Measurements from ENCODE around the gene MCF2L.

Gene MCF2L

DNA sequence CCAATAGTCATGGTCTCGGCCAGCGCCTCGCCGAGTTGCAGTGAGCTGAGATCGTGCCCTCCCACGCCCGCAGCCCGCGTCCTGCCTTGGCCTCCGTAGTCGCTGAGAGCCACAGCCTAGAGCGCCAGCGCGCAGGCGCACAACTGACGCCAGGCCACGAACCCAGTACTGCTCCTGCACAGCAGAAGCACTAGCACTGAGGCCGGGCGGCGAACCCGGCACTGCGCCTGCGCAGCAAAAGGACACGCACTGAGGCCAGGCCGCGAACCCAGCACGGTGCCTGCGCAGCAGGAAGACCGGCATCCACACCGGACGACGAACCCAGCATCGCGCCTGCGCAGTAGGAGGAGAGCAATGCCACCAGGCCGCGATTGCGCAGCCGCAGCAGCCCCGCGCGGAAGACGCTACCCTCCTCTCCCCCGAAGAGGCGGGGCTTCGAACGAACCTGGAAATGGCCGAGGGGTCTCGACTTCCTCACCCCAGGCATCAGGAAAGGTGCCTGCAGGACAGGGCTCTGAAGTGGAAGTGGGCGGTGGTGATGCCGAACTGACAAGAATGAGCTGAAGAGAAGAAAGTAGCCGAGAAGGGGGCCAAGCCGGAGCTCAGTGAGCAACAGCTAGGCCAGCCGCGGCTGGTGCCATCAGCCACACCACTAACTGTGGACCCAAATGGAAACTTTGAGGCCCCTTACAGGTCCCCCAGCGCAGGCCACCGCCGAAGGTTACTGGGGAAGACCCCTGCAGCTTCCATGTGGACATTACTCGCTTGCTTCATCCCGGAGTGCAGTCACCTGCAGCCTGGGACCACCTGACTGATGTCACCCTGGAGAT is 161.1 kb downstream of the MCF2L start:
- DNase-seq (ENCODE audit: low read depth in 1 of 2, low spot score in 1 of 2) = no peak
- no peak for TF ChIP-seq JUND (IDR thresholded peaks at IDR 0.05; ENCODE audit: low read depth)
- in situ Hi-C loops (cut with HindIII; ENCODE audit: low pct_unique_long_range_greater_than_20kb, low sequenced_read_pairs) = no loop called here

DNA sequence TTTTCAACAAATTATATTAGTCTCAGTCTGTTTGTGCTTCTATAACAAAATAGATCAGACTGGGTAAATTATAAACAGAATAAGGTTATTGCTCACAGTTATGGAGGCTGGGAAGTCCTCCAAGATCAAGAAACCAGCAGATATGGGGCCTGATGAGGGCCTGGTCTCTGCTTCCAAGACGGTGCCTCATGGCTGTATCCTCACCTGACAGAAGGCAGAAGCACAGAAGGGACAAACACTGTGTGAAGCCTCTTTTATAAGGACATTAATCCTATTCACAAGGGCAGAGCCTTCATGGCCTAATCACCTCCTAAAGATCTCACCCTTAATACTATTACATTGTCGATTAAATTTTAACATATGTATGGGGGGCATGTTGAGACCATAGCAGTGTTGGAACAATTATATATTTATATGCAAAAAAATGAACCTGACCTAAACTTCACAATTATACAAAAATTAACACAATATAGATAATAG is 166.3 kb downstream of the MCF2L start:
- no peak for DNase-seq (ENCODE audit: low read depth in 1 of 2, low spot score in 1 of 2)
- TF ChIP-seq JUND (IDR thresholded peaks at IDR 0.05; ENCODE audit: low read depth) = no peak
- in situ Hi-C loops (cut with HindIII; ENCODE audit: low pct_unique_long_range_greater_than_20kb, low sequenced_read_pairs) = no loop called here

DNA sequence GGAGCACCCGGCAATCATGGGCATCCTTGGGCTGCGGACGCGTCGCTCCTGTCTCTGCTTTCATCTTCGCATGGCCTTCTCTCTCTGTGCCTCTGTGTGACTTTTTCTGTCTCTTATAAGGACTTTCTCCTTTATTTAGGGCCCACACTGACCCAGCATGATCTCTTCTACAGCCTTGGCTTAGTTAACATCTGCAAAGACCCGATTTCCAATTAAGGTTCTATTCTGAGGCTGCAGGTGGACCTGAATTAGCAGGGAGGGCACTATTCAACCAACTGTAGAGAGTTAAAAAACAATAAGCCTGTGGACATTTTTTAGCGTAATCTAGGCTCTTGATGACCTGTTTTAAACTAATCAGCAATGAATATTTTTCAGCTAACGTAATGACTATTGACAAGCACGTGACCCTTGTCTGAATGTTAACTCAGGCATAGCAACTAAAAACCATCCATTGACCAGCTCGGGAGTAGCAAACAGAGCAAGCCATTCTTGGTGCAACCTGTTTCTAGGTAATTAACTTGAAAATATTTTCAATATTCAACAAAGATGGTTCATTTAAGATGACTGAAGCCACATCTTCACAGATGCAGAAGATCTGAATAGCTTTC is 168.8 kb downstream of the MCF2L start:
- in situ Hi-C loops (cut with HindIII; ENCODE audit: low pct_unique_long_range_greater_than_20kb, low sequenced_read_pairs) = no loop called here
- no peak for TF ChIP-seq JUND (IDR thresholded peaks at IDR 0.05; ENCODE audit: low read depth)
- no peak for DNase-seq (ENCODE audit: low read depth in 1 of 2, low spot score in 1 of 2)

DNA sequence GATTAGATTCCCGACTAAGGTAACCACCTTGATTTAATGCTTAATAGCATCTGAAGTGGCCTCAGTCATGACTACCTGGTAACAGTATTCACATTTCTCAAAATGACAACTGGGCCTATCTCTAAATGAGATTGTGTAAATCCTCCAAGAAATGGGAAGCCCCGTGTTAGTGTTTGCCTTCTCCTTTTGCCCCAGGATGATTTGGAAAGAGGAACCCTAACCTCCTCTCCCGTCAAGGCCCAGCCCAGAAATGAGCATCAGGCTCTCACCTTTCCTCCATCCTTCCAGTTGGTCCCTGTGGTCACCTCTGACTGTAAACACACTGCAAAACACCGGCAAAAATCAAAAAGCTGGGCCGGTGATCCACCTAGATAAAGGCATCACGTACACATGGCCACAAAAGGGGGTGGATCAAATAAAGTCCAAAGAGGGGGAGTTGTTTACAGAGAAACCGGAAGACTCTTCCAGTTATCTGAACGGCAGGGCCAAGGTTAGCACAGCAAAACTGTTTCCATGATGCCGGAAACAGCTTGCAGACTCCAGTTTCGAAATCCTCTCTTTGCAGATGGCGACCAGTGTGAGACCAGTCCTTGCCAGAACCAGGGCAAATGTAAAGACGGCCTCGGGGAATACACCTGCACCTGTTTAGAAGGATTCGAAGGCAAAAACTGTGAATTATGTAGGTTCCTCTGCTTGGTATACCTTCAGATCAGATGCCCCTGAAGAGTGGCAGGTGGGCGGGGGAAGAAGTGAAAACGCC is 170.0 kb downstream of the MCF2L start:
- TF ChIP-seq JUND (IDR thresholded peaks at IDR 0.05; ENCODE audit: low read depth) = no peak
- in situ Hi-C loops (cut with HindIII; ENCODE audit: low pct_unique_long_range_greater_than_20kb, low sequenced_read_pairs) = no loop called here
- DNase-seq (ENCODE audit: low read depth in 1 of 2, low spot score in 1 of 2) = no peak

DNA sequence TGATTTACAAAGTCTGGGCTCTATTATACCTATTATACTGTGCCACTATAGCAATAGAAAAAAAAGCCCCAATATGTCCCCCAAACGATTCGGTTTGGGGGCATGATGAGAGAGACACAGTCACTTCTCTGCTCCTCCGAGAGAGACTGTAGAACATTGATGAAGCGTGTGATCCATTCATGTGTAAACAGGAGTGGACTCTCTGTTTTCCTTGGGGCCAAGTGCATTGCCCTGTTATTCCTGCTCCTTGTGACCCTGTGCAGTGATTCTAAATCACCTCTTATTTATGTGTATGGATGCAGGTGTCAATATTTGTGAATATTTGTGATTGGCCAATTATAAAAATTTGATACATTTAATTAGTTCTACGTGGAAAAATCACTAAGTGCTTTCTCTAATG is 170.6 kb downstream of the MCF2L start:
- no peak for TF ChIP-seq JUND (IDR thresholded peaks at IDR 0.05; ENCODE audit: low read depth)
- no peak for DNase-seq (ENCODE audit: low read depth in 1 of 2, low spot score in 1 of 2)
- in situ Hi-C loops (cut with HindIII; ENCODE audit: low pct_unique_long_range_greater_than_20kb, low sequenced_read_pairs) = no loop called here

DNA sequence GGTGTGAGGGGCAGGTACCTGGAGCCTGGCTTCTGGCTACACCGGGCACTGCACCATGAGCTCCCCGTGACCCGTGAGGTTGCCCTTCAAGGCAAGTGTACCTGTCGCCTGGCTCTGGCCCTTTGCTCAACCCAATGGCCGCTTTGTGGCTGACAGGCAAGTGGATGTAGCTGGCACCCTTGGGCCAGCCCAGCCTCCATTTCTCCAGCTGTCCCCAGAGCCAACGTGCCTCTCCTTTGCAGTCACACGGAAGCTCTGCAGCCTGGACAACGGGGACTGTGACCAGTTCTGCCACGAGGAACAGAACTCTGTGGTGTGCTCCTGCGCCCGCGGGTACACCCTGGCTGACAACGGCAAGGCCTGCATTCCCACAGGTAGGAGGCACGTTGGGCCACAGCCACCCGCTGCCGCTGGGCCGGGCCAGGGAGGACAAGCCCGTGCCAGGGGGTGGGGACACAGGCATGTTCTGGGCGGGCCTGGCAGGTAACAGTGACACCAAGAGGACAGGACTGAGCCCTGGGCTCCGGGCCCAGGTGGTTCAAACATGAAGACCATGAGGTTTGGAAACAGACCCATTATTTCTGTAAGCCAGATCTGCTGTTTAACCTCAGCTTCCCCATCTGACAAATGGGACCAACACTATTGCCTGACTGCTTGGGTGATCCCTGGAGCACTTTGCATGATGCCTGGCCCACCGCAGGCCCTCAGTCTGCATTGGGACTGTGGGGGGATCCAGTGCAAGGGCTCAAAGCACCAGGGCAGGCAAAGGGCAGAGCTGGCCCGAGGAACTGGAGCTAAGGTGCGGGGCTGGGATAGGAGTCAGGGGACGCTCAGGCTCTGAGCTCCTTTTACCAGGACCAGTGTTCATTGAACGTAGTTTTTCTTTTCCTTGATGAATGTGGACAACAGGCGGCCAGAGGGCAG is 171.9 kb downstream of the MCF2L start:
- no peak for TF ChIP-seq JUND (IDR thresholded peaks at IDR 0.05; ENCODE audit: low read depth)
- in situ Hi-C loops (cut with HindIII; ENCODE audit: low pct_unique_long_range_greater_than_20kb, low sequenced_read_pairs) = no loop called here
- DNase-seq (ENCODE audit: low read depth in 1 of 2, low spot score in 1 of 2) = no peak

DNA sequence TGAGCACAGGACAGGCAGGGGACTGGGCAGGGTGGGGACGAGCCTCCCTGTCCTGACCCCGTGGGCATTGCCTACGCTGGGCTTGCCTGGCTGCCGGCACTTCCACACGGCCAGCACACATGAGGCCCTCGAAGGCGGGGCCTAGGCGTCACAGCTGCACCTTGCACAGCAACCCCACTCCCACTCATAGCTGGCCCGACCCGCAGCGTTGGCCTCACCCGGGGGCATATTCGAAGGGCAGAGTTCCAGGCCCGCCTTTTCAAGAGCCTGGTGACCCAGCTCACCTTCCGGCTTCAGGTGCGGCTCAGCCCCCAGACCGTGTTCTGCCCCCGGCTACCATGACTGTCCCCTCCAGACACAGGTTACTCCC is 172.6 kb downstream of the MCF2L start:
- DNase-seq (ENCODE audit: low read depth in 1 of 2, low spot score in 1 of 2) = no peak
- TF ChIP-seq JUND (IDR thresholded peaks at IDR 0.05; ENCODE audit: low read depth) = no peak
- in situ Hi-C loops (cut with HindIII; ENCODE audit: low pct_unique_long_range_greater_than_20kb, low sequenced_read_pairs) = no loop called here

DNA sequence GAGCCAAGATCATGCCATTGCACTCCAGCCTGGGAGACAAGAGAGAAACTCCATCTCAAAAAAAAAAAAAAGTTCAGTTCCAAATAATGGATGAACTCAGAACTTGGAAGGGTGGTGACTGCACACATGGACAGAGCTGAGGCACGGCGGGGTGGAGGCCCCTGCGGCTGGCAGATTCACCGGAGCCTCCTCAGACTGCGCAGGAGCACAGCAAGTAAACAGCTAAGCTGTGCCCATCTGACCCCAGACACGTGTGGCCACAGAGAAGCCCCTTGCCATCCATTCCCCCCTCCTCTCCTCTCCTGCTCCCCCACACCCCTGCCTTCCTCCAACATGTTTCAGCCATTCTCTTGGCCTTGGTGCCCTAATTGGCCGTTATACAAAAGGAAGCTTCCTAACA is 173.9 kb downstream of the MCF2L start:
- no peak for DNase-seq (ENCODE audit: low read depth in 1 of 2, low spot score in 1 of 2)
- in situ Hi-C loops (cut with HindIII; ENCODE audit: low pct_unique_long_range_greater_than_20kb, low sequenced_read_pairs) = no loop called here
- TF ChIP-seq JUND (IDR thresholded peaks at IDR 0.05; ENCODE audit: low read depth) = no peak

DNA sequence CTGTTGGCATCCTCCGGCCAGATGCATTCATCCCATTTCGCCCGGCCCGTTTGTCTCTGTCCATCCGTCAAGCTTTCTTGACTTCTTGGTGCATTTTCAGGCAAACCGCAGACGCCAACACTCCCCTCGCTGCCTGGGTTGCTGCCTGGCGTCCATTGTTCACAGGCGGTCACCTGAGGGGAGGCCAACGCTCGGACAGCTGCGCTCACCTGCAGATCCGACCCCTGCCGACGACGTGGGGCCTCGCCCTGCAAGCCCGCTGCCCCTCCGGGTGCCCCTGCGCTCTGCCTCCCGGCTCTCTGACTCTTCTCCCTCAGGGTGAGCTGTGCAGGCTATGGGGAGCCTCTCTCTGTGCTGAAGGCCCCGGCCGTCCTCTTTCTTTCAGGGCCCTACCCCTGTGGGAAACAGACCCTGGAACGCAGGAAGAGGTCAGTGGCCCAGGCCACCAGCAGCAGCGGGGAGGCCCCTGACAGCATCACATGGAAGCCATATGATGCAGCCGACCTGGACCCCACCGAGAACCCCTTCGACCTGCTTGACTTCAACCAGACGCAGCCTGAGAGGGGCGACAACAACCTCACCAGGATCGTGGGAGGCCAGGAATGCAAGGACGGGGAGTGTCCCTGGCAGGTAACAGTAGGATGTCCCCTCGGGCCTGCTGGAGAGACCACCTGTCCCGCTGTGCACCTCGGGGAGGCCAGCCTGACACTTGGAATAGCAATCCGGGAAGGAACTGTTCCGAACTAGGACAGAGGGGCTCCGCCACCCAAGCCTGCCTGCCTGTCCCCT is 174.6 kb downstream of the MCF2L start:
- no peak for DNase-seq (ENCODE audit: low read depth in 1 of 2, low spot score in 1 of 2)
- no peak for TF ChIP-seq JUND (IDR thresholded peaks at IDR 0.05; ENCODE audit: low read depth)
- in situ Hi-C loops (cut with HindIII; ENCODE audit: low pct_unique_long_range_greater_than_20kb, low sequenced_read_pairs) = no loop called here

DNA sequence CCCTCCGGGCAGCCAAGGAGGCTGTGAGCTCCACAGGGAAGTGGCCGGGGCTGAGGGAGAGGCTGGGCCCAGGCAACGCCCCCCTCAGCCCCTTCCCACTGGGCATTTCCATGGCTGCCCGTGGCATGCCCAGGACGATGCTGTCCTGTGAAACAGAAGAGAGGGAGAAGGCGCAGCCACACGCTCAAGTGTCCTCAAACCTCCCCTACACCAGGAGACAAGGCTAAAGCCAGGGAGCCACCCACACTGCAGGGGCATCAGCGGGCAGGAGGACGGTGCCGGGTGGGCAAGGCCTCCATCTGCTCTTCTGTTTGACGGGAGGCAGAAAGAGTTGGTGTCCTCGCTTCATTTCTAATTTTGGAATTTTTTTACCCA is 175.2 kb downstream of the MCF2L start:
- no peak for TF ChIP-seq JUND (IDR thresholded peaks at IDR 0.05; ENCODE audit: low read depth)
- no peak for DNase-seq (ENCODE audit: low read depth in 1 of 2, low spot score in 1 of 2)

DNA sequence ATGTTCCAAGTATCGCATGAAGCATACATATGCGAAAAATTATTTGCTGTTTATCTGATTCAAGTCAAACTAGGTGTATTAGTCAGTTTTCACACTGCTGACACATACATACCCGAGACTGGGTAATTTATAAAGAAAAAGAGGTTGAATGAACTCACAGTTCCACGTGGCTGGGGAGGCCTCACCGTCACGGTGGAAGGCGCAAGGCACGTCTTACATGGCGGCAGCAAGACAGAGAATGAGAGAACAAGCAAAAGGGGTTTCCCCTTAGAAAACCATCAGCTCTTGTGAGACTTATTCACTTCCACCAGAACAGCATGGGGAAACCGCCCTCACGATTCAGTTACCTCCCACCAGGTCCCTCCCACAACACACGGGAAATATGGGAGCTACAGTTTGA is 176.5 kb downstream of the MCF2L start:
- no peak for DNase-seq (ENCODE audit: low read depth in 1 of 2, low spot score in 1 of 2)
- no peak for TF ChIP-seq JUND (IDR thresholded peaks at IDR 0.05; ENCODE audit: low read depth)
- in situ Hi-C loops (cut with HindIII; ENCODE audit: low pct_unique_long_range_greater_than_20kb, low sequenced_read_pairs) = no loop called here

More for the DNA sequence above, 175.2 kb downstream of the MCF2L start:
- in situ Hi-C loops (cut with HindIII; ENCODE audit: low pct_unique_long_range_greater_than_20kb, low sequenced_read_pairs) = no loop called here

Data from T47D (cell line).